B cell (primary cell): ENCODE results near the gene MFAP2. TPM values are rescaled to one million over a fixed set of nuclear protein-coding genes. Genes with fewer than 3 reads are reported as not detected.

ENCODE experiments used
- ATAC-seq: fragments of 200-7000 bp; cut with Tn5 transposase; one replicate; pipeline ENCODE4 v1.10.0; 2021; ENCODE audit warnings: low read depth, mild to moderate bottlenecking, moderate number of reproducible peaks, moderate library complexity
- CTCF ChIA-PET: fragments of 350-600 bp; sonication (Branson Sonifier 250); formaldehyde crosslinking; loops from one replicate; lab custom pipeline; 2021; ENCODE audit warnings: antibody characterized with exemption, inconsistent platforms; lab: Charles Lee
- POLR2A ChIA-PET: fragments of 350-600 bp; sonication (Branson Sonifier 250); formaldehyde crosslinking; loops from one replicate; lab custom pipeline; 2021; ENCODE audit warnings: antibody characterized with exemption; lab: Charles Lee
- DNase-seq: peaks from one replicate; pipeline ENCODE4 v3.0.0; 2013
- H2AFZ ChIP-seq: 2 replicates; pipeline ENCODE4 v1.6.1; 2012; ENCODE audit warnings: mild to moderate bottlenecking, low read depth, low read length; ENCODE audit not compliant: insufficient read depth, poor library complexity, severe bottlenecking
- H3K27ac ChIP-seq, 2 donors: 1 replicate in 1 of 2; 2 replicates in 1 of 2; pipeline ENCODE4 v1.5.1; 2012 to 2013; ENCODE audit warnings: low read length in 2 of 2, mild to moderate bottlenecking in 2 of 2, moderate library complexity in 1 of 2
- H3K27me3 ChIP-seq, 4 experiments: fragments of 200-600 bp in 1 of 4; sonication (generic) in 1 of 4; replicated peaks in 1 of 4; 1 replicate in 2 of 4; 2 replicates in 2 of 4; pipeline versions ENCODE4 v1.6.1 to v1.7.0; 2013 to 2016; ENCODE audit warnings: low read length in 3 of 4, mild to moderate bottlenecking in 2 of 4, mixed read lengths in 1 of 4, moderate library complexity in 1 of 4; ENCODE audit not compliant: insufficient read depth in 4 of 4, control insufficient read depth in 3 of 4; ENCODE audit errors: control extremely low read depth in 1 of 4
- H3K36me3 ChIP-seq, 2 experiments: replicated peaks in 1 of 2; 1 replicate in 1 of 2; 2 replicates in 1 of 2; pipeline versions ENCODE4 v1.6.1 to v1.7.1; 2013; ENCODE audit warnings: low read length in 1 of 2; ENCODE audit not compliant: insufficient read depth in 2 of 2, control insufficient read depth in 1 of 2; ENCODE audit errors: control extremely low read depth in 1 of 2, extremely low read depth in 1 of 2
- H3K4me1 ChIP-seq, 2 donors: fragments of 200-600 bp in 1 of 2; sonication (generic) in 1 of 2; 1 replicate in 1 of 2; 2 replicates in 1 of 2; pipeline versions ENCODE4 v1.5.1 to v1.6.1; 2013 to 2017; ENCODE audit warnings: low read length in 2 of 2; ENCODE audit not compliant: control insufficient read depth in 2 of 2, insufficient read depth in 2 of 2
- H3K4me2 ChIP-seq: replicated peaks from 2 replicates; pipeline ENCODE3; 2012; ENCODE audit warnings: mild to moderate bottlenecking, low read depth, low read length; ENCODE audit not compliant: poor library complexity, severe bottlenecking
- H3K4me3 ChIP-seq, 5 experiments: fragments of 200-600 bp in 1 of 5; sonication (generic) in 1 of 5; 1 replicate in 3 of 5; 2 replicates in 2 of 5; pipeline versions ENCODE4 v1.5.1 to v1.7.0; 2011 to 2016; ENCODE audit warnings: low read length in 4 of 5, mild to moderate bottlenecking in 4 of 5, low read depth in 2 of 5, control low read depth in 1 of 5, moderate library complexity in 1 of 5; ENCODE audit not compliant: insufficient read depth in 1 of 5; ENCODE audit errors: control extremely low read depth in 1 of 5, extremely low read depth in 1 of 5
- H3K79me2 ChIP-seq: fragments of 200-600 bp; sonication (generic); one replicate; pipeline ENCODE4 v1.6.0; 2016; ENCODE audit warnings: low read length; ENCODE audit not compliant: control insufficient read depth, insufficient read depth
- H3K9ac ChIP-seq: fragments of 200-600 bp; sonication (generic); 2 replicates; pipeline ENCODE4 v1.6.1; 2017; ENCODE audit warnings: mild to moderate bottlenecking, low read length, moderate library complexity
- H3K9me3 ChIP-seq, 3 donors: one replicate each; pipeline versions ENCODE4 v1.6.1 to v1.7.1; 2013; ENCODE audit warnings: low read length in 2 of 3; ENCODE audit not compliant: control insufficient read depth in 2 of 3, insufficient read depth in 1 of 3; ENCODE audit errors: control extremely low read depth in 1 of 3
- H4K20me1 ChIP-seq: 2 replicates; pipeline ENCODE4 v1.6.0; 2012; ENCODE audit warnings: mild to moderate bottlenecking, low read length; ENCODE audit not compliant: insufficient read depth, control insufficient read depth, poor library complexity, severe bottlenecking
- H3K27ac Mint-ChIP-seq: one replicate; pipeline ENCODE4 v1.8.0; 2021; ENCODE audit warnings: mixed read lengths
- H3K27me3 Mint-ChIP-seq: one replicate; pipeline ENCODE4 v1.8.0; 2021; ENCODE audit warnings: mixed read lengths
- H3K4me1 Mint-ChIP-seq: one replicate; pipeline ENCODE4 v1.8.0; 2021; ENCODE audit warnings: mixed read lengths
- H3K4me3 Mint-ChIP-seq: one replicate; pipeline ENCODE4 v1.8.0; 2021; ENCODE audit warnings: mixed read lengths
- H3K9me3 Mint-ChIP-seq: one replicate; pipeline ENCODE4 v1.8.0; 2022; ENCODE audit warnings: mixed read lengths; ENCODE audit not compliant: insufficient read depth
- CTCF ChIP-seq: fragments of 200-600 bp; IDR thresholded peaks from one replicate; pipeline ENCODE4 v1.8.0; 2022; ENCODE audit warnings: antibody characterized with exemption, mild to moderate bottlenecking
- EZH2 ChIP-seq: IDR thresholded peaks from 2 replicates; pipeline ENCODE4 v1.6.1; 2012; ENCODE audit warnings: borderline replicate concordance, low read depth, mild to moderate bottlenecking, moderate library complexity, low read length; ENCODE audit not compliant: insufficient read depth, poor library complexity, severe bottlenecking
- WGBS: methylation state at CpG from one replicate; pipeline ENCODE4 v1.1.5; 2013; ENCODE audit warnings: missing lambda C conversion rate; ENCODE audit not compliant: insufficient coverage; 5-methylcytosine and 5-hydroxymethylcytosine counted together
- intact Hi-C: fragments of 100-400 bp; cut with micrococcal nuclease; formaldehyde crosslinking; loops from one replicate; pipeline ENCODE4 v1.10.0; 2022
- polyA plus RNA-seq: library from polyadenylated mRNA; depleted of rRNA; stranded (reverse); fragments of >200 nt; gene quantifications from 2 replicates; pipeline ENCODE4 v1.2.3, GENCODE V29; 2012
- total RNA-seq, 2 donors: library from RNA; stranded (reverse); fragments of 120-200 nt in 1 of 2; gene quantifications; 1 replicate in 1 of 2; 2 replicates in 1 of 2; pipeline versions ENCODE4 v1.2.3 to v1.2.4, GENCODE V29; 2013 to 2022

Gene MFAP2
- total and polyA plus RNA-seq, 2 donors (not counting 1 experiment from before 2014, with no cell fraction given), result not detected

GRCh38 chr1:16986560-16986959 lies 6.1 kb upstream of the MFAP2 start:
- H3K4me1 ChIP-seq, result no peaks in the 10 kb centered on the region
- H2AFZ ChIP-seq, result no peak overlapping the region
- Mint-ChIP-seq H3K4me3 (no peak overlapping the region), H3K4me1 (peaks cover under 1% of the 10 kb centered on the region), H3K27ac (no peak overlapping the region), H3K9me3 (no peaks in the 10 kb centered on the region), H3K27me3 (peaks cover 10% of the 10 kb centered on the region)
- 96% methylated on average over 13 of the region's 23 CpGs for WGBS
- intact Hi-C loops, result no loop called here
- ATAC-seq, result no peak
- no peak overlapping the region for H3K27ac ChIP-seq
- DNase-seq, result no peak
- POLR2A ChIA-PET, result interaction anchor here (1.0 kb wide), 1 partner anchor 24 kb away, joined by 9 read pairs; no protein-coding TSS in a partner anchor
- H3K9me3 ChIP-seq, result no peaks in the 10 kb centered on the region
- CTCF ChIA-PET, result no interaction called here
- H3K4me2 ChIP-seq, result no peak overlapping the region
- TF ChIP-seq CTCF, result no peak
- no peak for TF ChIP-seq EZH2
- no peak overlapping the region for H3K4me3 ChIP-seq
- H3K36me3 ChIP-seq, result peaks cover 0 to 25% of the 10 kb centered on the region in 2 experiments
- no peaks in the 10 kb centered on the region for H4K20me1 ChIP-seq
- H3K27me3 ChIP-seq, result peaks cover 0 to 8% (median 0%) of the 10 kb centered on the region in 4 experiments
- H3K9ac ChIP-seq, result no peak overlapping the region
- H3K79me2 ChIP-seq, result no peaks in the 10 kb centered on the region

- Histone ChIP-seq H3K27me3 (peaks cover 0 to 12% (median 2%) of the 10 kb centered on the region in 4 experiments), H3K9me3 (no peaks in the 10 kb centered on the region), H3K4me3 (no peak overlapping the region), H4K20me1 (no peaks in the 10 kb centered on the region), H3K9ac (no peak overlapping the region), H3K4me2 (no peak overlapping the region), H3K79me2 (no peaks in the 10 kb centered on the region), H3K27ac (no peak overlapping the region), H3K4me1 (peaks cover 0 to 2% of the 10 kb centered on the region in 2 donors), H2AFZ (no peak overlapping the region), H3K36me3 (peaks cover 0 to 23% of the 10 kb centered on the region in 2 experiments)
- H3K9me3 Mint-ChIP-seq, result no peaks in the 10 kb centered on the region
- H3K27me3 Mint-ChIP-seq, result peaks cover 15% of the 10 kb centered on the region
- ChIA-PET POLR2A (interaction anchor here (1.0 kb wide), 1 partner anchor 24 kb away, joined by 9 read pairs; no protein-coding TSS in a partner anchor), CTCF (interaction anchor here (1.4 kb wide), 1 partner anchor 26 kb away, joined by 3 read pairs; no protein-coding TSS in a partner anchor)
- no peak overlapping the region for H3K4me3 Mint-ChIP-seq
- peaks cover 5% of the 10 kb centered on the region for H3K4me1 Mint-ChIP-seq
- no peak overlapping the region for H3K27ac Mint-ChIP-seq
- DNase-seq (no peak), ATAC-seq (no peak)
- intact Hi-C loops, result no loop called here
- 94% methylated on average over 18 of the region's 19 CpGs for WGBS
- TF ChIP-seq CTCF, result no peak
- TF ChIP-seq EZH2, result no peak
These were observed 5.7 kb upstream of the MFAP2 start for GRCh38 chr1:16986113-16986512.
